HEK293 (cell line): ENCODE measurements around the gene MITF.

ENCODE experiments used
- CTCF ChIP-seq: fragments of 450-650 bp; formaldehyde crosslinking; IDR thresholded peaks from 2 replicates; pipeline ENCODE4 v1.5.1; 2016; ENCODE audit warnings: missing biosample characterization, missing genetic modification characterization
- PRDM1 ChIP-seq: fragments of 450-650 bp; formaldehyde crosslinking; IDR thresholded peaks from 2 replicates; pipeline ENCODE4; 2016; ENCODE audit warnings: missing biosample characterization, missing genetic modification characterization
- PRDM10 ChIP-seq: fragments of 450-650 bp; formaldehyde crosslinking; IDR thresholded peaks from 2 replicates; pipeline ENCODE4 v1.5.1; 2016; ENCODE audit warnings: missing biosample characterization, missing genetic modification characterization
- ZBTB8A ChIP-seq: fragments of 450-650 bp; formaldehyde crosslinking; IDR thresholded peaks from 2 replicates; pipeline ENCODE4 v1.5.1; 2016; ENCODE audit warnings: missing biosample characterization, missing genetic modification characterization
- ZFP37 ChIP-seq: fragments of 450-650 bp; formaldehyde crosslinking; IDR thresholded peaks from 2 replicates; pipeline ENCODE4 v1.5.1; 2016; ENCODE audit warnings: missing biosample characterization, missing genetic modification characterization
- ZNF2 ChIP-seq: fragments of 450-650 bp; formaldehyde crosslinking; IDR thresholded peaks from 2 replicates; pipeline ENCODE4 v1.5.1; 2016; ENCODE audit warnings: missing biosample characterization, missing genetic modification characterization
- ZNF202 ChIP-seq: fragments of 450-650 bp; formaldehyde crosslinking; IDR thresholded peaks from 2 replicates; pipeline ENCODE4 v1.5.1; 2016; ENCODE audit warnings: missing biosample characterization, missing genetic modification characterization, borderline replicate concordance
- ZNF223 ChIP-seq: fragments of 450-650 bp; formaldehyde crosslinking; IDR thresholded peaks from 2 replicates; pipeline ENCODE4 v1.5.1; 2016; ENCODE audit warnings: missing biosample characterization, missing genetic modification characterization
- ZNF239 ChIP-seq: fragments of 450-650 bp; formaldehyde crosslinking; IDR thresholded peaks from 2 replicates; pipeline ENCODE4 v1.5.1; 2016; ENCODE audit warnings: missing biosample characterization, missing genetic modification characterization
- ZNF610 ChIP-seq: fragments of 450-650 bp; formaldehyde crosslinking; IDR thresholded peaks from 2 replicates; pipeline ENCODE4 v1.5.1; 2016; ENCODE audit warnings: missing biosample characterization, missing genetic modification characterization, borderline replicate concordance
- ZNF654 ChIP-seq: fragments of 450-650 bp; formaldehyde crosslinking; IDR thresholded peaks from 2 replicates; pipeline ENCODE4 v1.5.1; 2016; ENCODE audit warnings: low read depth, missing biosample characterization, missing genetic modification characterization
- ZNF670 ChIP-seq: fragments of 450-650 bp; formaldehyde crosslinking; IDR thresholded peaks from 2 replicates; pipeline ENCODE4 v1.5.1; 2016; ENCODE audit warnings: missing biosample characterization, missing genetic modification characterization, low read depth
- ZNF704 ChIP-seq: fragments of 450-650 bp; formaldehyde crosslinking; IDR thresholded peaks from 2 replicates; pipeline ENCODE4 v1.5.1; 2016; ENCODE audit warnings: missing biosample characterization, missing genetic modification characterization
- ZSCAN23 ChIP-seq: fragments of 450-650 bp; formaldehyde crosslinking; IDR thresholded peaks from 2 replicates; pipeline ENCODE4 v1.5.1; 2016; ENCODE audit warnings: missing biosample characterization, missing genetic modification characterization

- TF ChIP-seq CTCF (tag by site-specific recombination) (no peak), ZSCAN23 (no peak), ZNF670 (tag by site-specific recombination) (no peak), ZNF654 (tag by site-specific recombination) (no peak), ZNF2 (tag by site-specific recombination) (no peak), PRDM10 (no peak), PRDM1 (tag by site-specific recombination) (no peak), ZNF202 (tag by site-specific recombination) (no peak), ZNF610 (no peak), ZNF223 (tag by site-specific recombination) (no peak), ZBTB8A (tag by site-specific recombination) (no peak), ZNF704 (tag by site-specific recombination) (no peak), ZNF239 (no peak), ZFP37 (tag by site-specific recombination) (no peak)
These were observed 260.1 kb downstream of the MITF start, which contains the start of gene SAMMSON for GRCh38 chr3:69999140-70000027.
